ENCODE data around the gene TBC1D22A.

TBC1D22A gene

GRCh38 chr22:47199261-47199978 lies 437.0 kb downstream of the TBC1D22A start:
- DNase-seq, result no peak

GRCh38 chr22:47199979-47200272 lies 437.5 kb downstream of the TBC1D22A start:
- no peak for DNase-seq

GRCh38 chr22:47200273-47201051 lies 438.0 kb downstream of the TBC1D22A start:
- no peak for DNase-seq

GRCh38 chr22:47201186-47201995 lies 438.9 kb downstream of the TBC1D22A start:
- no peak for DNase-seq

GRCh38 chr22:47201996-47202818 lies 439.8 kb downstream of the TBC1D22A start:
- no peak for DNase-seq

- DNase-seq, result no peak
Measured at GRCh38 chr22:47202819-47203553, 440.5 kb downstream of the TBC1D22A start.

GRCh38 chr22:47203554-47203991 lies 441.1 kb downstream of the TBC1D22A start:
- DNase-seq, result no peak

- no peak for DNase-seq
Measured at GRCh38 chr22:47204002-47204979, 441.8 kb downstream of the TBC1D22A start.

- no peak for DNase-seq
Measured at GRCh38 chr22:47205081-47205491, 442.6 kb downstream of the TBC1D22A start.

- DNase-seq, result no peak
Measured at GRCh38 chr22:47205554-47205953, 443.1 kb downstream of the TBC1D22A start.

GRCh38 chr22:47206164-47206563 lies 443.7 kb downstream of the TBC1D22A start:
- DNase-seq, result no peak

- DNase-seq, result no peak
Measured at GRCh38 chr22:47206666-47207218, 444.3 kb downstream of the TBC1D22A start.

GRCh38 chr22:47207387-47207786 lies 444.9 kb downstream of the TBC1D22A start:
- DNase-seq, result no peak

- no peak for DNase-seq
Measured at GRCh38 chr22:47207846-47208554, 445.6 kb downstream of the TBC1D22A start.

- DNase-seq, result no peak
Measured at GRCh38 chr22:47208630-47209029, 446.2 kb downstream of the TBC1D22A start.

GRCh38 chr22:47209040-47209514 lies 446.6 kb downstream of the TBC1D22A start:
- DNase-seq, result no peak

GRCh38 chr22:47209547-47210023 lies 447.1 kb downstream of the TBC1D22A start:
- no peak for DNase-seq

- DNase-seq, result no peak
Measured at GRCh38 chr22:47210112-47210657, 447.7 kb downstream of the TBC1D22A start.

GRCh38 chr22:47210686-47211085 lies 448.2 kb downstream of the TBC1D22A start:
- DNase-seq, result no peak

Data from NCI-H2081 (cell line).